Keratinocyte (primary cell): ENCODE data around the gene ADAM15.

Experiments
- EZH2 ChIP-seq: IDR thresholded peaks from one replicate; pipeline ENCODE4 v1.6.1; 2012; ENCODE audit warnings: inconsistent platforms, mild to moderate bottlenecking, low read length, moderate library complexity
- TF ChIP-seq, protein P1 (sequence below), 3 experiments: IDR thresholded peaks in 1 of 3; conservative IDR thresholded peaks in 1 of 3; optimal IDR thresholded peaks in 1 of 3; 2 replicates in 2 of 3; 3 replicates in 1 of 3; pipeline versions ENCODE3 to v1.5.1; 2011; ENCODE audit warnings: low read length in 3 of 3, mild to moderate bottlenecking in 3 of 3, moderate library complexity in 2 of 3, control low read depth in 1 of 3, inconsistent platforms in 1 of 3; ENCODE audit not compliant: insufficient read depth in 2 of 3; ENCODE audit errors: extremely low read depth in 1 of 3

DNA sequence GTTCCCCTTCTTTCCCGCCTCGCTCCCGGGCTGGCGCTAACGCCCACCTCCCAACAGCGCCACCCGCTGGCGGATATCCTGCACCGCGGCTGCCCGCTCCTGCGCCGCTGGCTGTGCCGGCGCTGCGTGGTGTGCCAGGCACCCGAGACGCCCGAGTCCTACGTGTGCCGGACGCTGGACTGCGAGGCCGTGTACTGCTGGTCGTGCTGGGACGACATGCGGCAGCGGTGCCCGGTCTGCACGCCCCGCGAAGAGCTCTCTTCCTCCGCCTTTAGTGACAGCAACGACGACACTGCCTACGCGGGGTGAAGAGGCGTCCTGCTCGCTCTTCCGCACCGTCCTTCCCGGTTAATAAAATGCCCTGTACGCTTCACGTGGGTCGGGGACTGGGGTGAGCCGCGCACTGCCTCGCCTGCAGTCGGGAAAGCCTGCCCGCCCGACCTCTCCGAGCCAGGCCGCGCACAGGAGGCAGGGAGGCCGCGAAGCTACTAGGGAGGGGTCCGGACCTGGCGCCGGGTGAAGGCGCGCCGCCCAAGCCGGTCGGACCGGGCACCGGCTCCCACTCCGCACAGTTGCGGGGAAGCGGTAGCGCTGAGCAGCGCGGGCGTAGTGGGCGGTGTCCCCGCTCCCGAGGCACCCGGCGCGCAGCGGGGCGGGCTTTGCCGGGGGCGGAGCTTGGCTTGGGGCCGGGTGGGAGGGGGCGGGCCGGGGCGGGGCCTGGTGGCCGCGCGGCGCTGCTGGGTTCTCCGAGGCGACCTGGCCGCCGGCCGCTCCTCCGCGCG, at the start of gene ADAM15:
- TF ChIP-seq, protein P1, sequence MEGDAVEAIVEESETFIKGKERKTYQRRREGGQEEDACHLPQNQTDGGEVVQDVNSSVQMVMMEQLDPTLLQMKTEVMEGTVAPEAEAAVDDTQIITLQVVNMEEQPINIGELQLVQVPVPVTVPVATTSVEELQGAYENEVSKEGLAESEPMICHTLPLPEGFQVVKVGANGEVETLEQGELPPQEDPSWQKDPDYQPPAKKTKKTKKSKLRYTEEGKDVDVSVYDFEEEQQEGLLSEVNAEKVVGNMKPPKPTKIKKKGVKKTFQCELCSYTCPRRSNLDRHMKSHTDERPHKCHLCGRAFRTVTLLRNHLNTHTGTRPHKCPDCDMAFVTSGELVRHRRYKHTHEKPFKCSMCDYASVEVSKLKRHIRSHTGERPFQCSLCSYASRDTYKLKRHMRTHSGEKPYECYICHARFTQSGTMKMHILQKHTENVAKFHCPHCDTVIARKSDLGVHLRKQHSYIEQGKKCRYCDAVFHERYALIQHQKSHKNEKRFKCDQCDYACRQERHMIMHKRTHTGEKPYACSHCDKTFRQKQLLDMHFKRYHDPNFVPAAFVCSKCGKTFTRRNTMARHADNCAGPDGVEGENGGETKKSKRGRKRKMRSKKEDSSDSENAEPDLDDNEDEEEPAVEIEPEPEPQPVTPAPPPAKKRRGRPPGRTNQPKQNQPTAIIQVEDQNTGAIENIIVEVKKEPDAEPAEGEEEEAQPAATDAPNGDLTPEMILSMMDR (optimal IDR thresholded peaks at IDR 0.05 in 1 of 3, IDR thresholded peaks at IDR 0.05 in 1 of 3, conservative IDR thresholded peaks at IDR 0.05 in 1 of 3; ENCODE audit: extremely low read depth in 1 of 3, insufficient read depth in 2 of 3, low read length in 3 of 3), result peak in 2 of 3 experiments; percentile 91 to 96
- no peak for TF ChIP-seq EZH2
